Hematopoietic multipotent progenitor cell treated with erythropoietin and hydrocortisone succinate and interleukin-3 and kit ligand, for 17 days (in vitro differentiated cells): Measurements from ENCODE around the gene C21orf58.

ENCODE experiments used
- DNase-seq: peaks from one replicate; pipeline ENCODE4 v3.0.0-alpha.2; 2015; ENCODE audit warnings: low spot score

The C21orf58 gene

DNA sequence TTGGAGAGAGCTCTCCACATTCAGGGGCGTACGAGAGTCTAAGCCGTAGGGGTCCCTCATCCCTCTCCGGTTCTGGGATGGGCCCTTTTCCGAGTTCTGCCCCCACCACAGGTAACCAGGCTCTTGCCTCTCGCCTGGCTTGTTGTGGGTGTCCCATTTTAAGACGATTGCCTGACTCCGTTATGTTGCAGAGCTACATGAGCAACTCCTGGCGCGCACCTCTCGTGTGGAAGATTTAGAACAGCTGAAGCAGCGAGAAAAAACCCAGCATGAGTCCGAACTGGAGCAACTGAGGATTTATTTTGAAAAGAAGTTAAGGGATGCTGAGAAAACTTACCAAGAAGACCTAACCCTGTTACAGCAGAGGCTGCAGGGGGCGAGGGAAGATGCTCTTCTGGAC lies 29.2 kb upstream of the C21orf58 start:
- no peak for DNase-seq

DNA sequence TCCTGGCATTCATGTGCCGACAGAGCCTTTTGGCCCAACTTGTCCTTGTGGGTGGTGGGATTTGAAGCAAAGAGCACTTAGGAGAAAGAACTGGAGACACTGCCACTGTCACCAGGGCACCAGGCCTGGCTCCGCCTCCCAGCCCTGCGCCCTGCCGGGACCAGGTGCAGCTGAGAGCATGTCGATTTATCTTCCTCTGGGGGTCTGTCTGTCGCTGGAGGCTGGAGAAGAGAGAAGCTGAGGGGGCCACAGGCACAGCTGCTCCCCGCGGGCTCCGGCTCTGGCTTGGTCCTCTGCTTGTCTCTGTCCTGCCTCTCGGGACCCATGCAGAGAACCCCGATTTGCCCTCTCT lies 28.5 kb upstream of the C21orf58 start:
- no peak for DNase-seq

DNA sequence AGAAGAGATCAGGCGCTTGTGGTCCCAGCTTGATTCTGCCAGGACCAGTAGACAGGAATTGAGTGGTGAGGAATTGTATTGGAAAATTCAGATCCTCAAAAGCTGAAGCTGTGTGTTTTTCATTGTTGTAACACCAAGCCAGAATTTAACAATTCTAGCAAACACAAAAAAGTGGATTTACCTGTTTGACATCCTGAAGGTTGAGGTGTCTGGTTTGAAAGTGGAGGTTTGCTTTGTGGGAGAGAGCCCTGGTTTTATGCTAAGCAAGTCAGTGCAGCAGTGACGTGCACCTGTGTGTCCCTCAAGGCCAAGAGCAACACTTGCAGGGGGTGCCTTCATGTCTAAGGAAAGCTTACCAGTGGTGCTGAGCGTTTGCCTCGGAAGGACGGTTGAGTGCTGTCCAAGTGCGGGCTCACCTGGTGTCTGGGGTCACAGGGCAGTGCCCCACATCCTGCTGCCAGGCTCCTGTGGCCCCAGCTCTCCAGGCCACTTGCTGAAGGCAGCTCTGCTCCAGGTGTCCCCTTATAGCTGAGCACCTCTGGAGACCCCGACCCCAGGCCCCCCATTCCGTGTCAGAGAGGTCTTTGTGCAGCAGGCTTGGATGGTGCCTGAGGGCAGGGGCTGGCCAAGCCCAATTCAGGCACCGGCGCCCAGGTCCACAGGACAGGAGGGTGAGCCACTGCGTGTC lies 27.9 kb upstream of the C21orf58 start:
- no peak for DNase-seq

DNA sequence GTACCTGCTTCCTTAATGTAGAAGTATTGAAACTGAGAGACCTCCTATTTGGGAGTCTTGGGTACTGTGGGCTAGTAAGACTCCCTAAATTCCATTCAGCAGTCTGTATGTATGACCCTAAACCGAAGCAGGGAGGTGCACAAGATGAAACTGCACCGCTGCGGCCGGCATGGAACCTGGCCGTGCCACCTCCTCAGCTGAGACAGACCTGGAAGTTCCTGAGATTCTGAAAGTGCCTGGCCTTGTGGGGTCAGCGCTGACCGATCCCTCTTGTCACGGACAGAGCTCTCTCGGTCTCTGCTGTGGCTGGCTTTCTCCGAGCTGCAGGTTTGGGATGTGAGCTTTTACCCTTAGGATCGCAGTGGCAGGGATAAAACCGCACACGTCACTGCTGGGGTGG lies 27.3 kb upstream of the C21orf58 start:
- no peak for DNase-seq

DNA sequence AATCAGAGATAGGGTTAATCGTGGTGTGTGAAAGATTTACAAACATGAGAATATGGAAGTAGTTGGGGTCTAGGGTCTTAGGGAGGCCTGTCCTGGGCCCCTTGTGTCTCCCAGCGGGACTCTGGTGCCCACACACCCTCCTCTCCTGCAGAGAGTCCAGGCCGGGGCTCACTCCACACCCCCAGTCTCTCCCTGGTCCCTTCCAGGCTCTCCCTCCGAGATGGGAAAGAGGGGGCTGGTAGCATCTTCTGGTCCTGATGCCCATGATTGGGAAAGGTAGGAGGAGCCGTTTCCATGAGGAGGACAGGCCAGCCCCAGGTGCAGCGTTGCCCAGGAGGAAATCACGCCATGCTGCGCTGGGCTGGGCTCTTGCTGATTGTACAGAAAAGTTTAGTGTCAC lies 26.9 kb upstream of the C21orf58 start:
- DNase-seq = no peak

GRCh38 chr21:46349134-46349760 lies 25.6 kb upstream of the C21orf58 start:
- no peak for DNase-seq

DNA sequence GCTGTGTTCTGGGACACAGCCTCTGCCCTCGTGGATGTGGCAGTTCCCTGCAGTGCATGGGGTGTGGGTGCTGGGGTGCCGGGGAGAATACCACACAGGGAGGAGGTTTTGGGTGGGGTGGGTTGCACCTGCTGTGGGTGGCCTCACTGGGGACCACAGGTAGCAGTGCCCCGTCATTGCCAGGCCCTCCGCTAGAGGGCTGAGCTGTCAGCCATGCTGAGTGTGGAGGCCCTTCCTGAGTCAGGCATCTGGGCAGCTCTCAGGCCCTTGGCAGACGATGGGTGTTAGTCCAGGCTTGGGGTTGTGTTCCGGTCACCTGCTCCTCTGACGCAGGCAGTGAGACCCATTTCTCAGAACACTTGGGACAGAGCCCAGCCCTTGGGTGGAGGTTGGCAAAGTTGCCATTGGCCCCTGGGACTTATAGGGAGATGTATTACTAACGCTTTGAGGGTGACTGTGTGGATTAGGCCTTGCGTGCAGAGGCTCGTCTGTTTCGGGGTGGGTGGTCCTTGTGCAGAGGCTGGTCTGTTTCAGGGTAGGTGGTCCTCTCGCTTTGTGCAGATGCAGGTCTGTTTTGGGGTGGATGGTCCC lies 24.2 kb upstream of the C21orf58 start:
- peak; percentile 71 for DNase-seq

DNA sequence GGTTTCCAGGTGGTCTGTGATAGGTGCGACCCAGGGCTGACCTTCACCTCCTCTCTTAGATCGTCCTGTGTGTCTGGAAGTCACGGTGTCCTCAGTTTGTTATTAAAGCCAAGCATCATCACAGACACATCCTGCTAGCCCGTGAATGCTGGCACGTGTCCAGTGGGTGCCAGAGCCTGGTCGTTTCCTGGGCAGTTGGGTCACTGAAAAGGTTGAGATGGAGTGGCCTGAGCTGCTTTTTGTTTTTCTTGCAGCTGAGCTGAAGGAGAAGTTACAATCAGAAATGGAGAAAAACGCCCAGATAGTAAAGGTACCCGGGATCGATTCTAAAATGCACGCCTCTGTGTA lies 23.5 kb upstream of the C21orf58 start:
- no peak for DNase-seq

DNA sequence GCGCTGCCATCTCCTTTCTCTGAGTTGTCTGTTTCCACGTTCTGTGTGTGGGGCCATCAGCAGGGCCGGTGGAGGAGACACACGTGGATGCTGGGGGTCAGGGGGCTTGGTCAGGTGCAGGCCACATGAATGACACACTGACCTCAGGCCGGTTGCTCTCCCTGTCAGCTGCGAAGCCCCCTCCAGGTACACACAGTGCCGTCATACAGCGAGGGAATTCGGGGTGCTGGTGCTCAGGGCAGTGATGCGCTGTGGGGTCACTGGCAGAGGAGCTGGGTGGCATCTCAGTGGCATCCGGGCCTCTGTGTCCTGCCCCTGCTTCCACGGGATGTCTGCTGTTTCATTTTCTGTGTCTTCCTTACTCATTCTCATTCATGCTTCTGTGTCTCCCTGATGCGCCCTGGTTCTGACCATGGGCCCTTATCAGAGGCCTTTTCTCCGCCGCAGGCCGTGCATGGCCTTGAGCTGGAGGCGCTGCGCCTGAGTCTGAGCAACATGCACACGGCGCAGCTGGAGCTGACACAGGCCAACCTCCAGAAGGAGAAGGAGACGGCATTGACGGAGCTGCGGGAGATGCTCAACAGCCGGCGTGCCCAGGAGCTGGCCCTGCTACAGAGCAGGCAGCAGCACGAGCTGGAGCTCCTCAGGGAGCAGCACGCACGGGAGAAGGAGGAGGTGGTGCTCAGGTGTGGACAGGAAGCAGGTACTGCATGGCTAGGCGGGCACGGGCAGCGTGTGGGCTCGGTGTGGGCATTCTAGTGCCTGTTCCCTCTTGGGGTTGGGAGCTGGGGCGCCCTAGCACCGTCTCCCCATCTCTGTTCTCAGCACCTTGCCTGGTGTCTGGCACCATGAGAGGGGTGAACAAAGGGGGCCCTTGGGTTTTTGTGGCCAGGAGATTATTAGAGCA lies 22.9 kb upstream of the C21orf58 start:
- no peak for DNase-seq

GRCh38 chr21:46345861-46346260 lies 22.2 kb upstream of the C21orf58 start:
- no peak for DNase-seq

GRCh38 chr21:46344219-46344915 lies 20.7 kb upstream of the C21orf58 start:
- no peak for DNase-seq

- no peak for DNase-seq
Measured at GRCh38 chr21:46340998-46341397, 17.3 kb upstream of the C21orf58 start.

GRCh38 chr21:46336603-46337002 lies 12.9 kb upstream of the C21orf58 start:
- no peak for DNase-seq

- DNase-seq = no peak
Measured at GRCh38 chr21:46334351-46335140, 10.9 kb upstream of the C21orf58 start.

GRCh38 chr21:46329796-46330195 lies 6.1 kb upstream of the C21orf58 start:
- DNase-seq = no peak

- no peak for DNase-seq
Measured at GRCh38 chr21:46328151-46328550, 4.5 kb upstream of the C21orf58 start.

DNA sequence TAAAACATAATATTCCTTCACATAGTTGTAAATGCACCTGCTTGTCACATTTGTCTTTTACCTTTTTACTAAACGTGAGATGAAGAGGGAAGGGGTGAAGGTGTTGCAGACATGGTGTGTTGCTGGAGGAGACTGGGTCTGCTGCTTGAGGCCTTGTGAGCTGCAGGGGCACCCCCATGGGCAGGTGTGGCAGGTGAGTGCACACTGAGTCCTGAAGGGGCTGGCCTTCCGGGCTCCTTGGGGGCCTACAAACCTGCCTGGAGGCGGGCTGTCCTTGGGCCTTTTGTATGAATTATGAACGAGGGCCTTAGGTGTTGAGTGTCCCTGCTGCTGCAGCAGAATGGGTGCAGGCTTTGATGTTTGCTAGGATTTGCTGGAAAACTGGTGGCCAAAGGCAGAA lies 4.0 kb upstream of the C21orf58 start:
- DNase-seq = no peak

DNA sequence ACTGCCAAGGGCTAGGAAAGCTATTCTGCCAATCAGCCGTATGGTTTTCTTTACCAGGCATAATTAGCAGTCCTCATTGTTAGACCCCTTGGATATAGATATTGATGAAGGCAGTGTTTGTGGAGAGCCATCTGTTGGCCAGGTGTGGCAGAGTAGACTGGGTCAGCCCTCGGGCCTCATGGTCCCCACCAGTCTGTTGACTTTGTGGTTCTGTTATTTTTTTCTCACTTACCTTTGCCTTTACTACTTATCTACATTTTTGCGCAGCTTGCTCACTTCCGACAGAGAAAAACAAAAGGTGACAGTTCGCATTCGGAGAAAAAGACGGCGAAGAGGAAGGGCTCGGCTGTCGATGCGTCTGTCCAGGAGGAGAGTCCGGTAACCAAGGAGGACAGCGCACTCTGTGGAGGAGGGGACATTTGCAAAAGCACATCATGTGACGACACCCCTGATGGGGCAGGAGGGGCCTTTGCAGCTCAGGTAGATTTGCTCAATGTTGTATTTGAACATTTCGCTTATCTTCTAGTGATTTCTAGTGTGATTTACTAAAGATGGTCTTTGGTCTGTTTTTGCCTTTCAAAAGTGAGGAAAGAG lies 2.5 kb upstream of the C21orf58 start:
- DNase-seq = no peak

DNA sequence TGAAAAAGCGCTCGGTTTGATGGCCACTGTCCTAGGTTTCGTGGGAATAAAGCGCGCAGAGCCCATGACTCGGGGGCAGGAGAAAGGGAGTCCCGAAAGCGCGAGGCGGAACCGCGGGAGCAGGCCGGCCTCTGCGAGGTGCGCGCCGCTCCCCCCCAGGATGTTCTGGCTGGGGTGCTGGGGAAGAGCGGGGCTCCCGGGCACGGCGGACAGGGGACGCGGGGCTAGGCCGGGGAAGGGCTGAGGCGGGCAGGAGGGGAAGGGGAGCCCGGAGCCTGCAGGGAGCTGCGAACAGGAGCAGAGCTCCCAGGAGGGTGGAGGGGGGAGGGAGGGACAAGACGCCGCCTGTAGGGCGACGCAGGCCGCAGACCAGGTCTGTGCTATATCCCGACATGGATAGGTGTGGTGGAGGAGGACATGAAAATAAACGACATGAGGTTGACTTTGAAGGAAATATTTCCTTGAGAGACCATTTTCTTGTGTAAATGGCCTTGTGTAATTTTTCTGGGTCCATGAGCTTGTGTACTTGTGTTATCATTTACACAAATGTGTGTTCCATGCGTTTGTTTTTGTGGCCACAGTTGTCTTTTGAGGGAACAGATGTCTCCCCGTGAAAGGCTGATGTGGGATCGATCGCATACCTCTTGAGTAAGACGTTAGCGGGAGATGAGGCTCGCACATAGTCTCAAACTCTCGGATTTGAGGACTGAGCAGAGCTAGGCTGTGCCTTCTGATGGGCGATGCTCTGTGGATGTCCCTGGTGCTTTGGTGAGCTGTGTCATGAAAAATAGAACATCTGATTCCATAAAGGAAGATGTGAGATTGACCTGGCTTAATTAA lies 1.6 kb upstream of the C21orf58 start:
- DNase-seq = peak; percentile 68
